Stomach (tissue), 4 donors: ENCODE measurements around the gene UHRF1.

Experiments used
- CTCF ChIP-seq, 7 experiments: fragments of 450-650 bp in 4 of 7; fragments of 200-600 bp in 3 of 7; sonication (generic) in 3 of 7; IDR thresholded peaks; one replicate each; pipeline ENCODE4 v1.5.1; 2016 to 2019; ENCODE audit warnings: antibody characterized with exemption in 7 of 7, control low read depth in 2 of 7, mild to moderate bottlenecking in 1 of 7
- EP300 ChIP-seq: sonication (generic); formaldehyde crosslinking; IDR thresholded peaks from one replicate; pipeline ENCODE4 v1.6.1; 2017; ENCODE audit warnings: antibody characterized with exemption
- POLR2A ChIP-seq, 4 donors: fragments of 450-650 bp; IDR thresholded peaks; one replicate each; pipeline ENCODE4 v1.6.1; 2016; ENCODE audit warnings: antibody characterized with exemption in 4 of 4, control low read depth in 2 of 4, mild to moderate bottlenecking in 1 of 4, moderate library complexity in 1 of 4

- no peak for TF ChIP-seq POLR2A (IDR thresholded peaks at IDR 0.05)
- no peak for TF ChIP-seq CTCF (IDR thresholded peaks at IDR 0.05)
- TF ChIP-seq EP300, result no peak
Measured at GRCh38 chr19:4955274-4955673, 46.0 kb downstream of the UHRF1 start.
